ENCODE results near the gene ADCY7.

- TF ChIP-seq CTCF (IDR thresholded peaks at IDR 0.05; ENCODE audit: poor library complexity) (no peak), EZH2 (IDR thresholded peaks at IDR 0.05; ENCODE audit: borderline replicate concordance) (no peak), EZH2phosphoT487 (IDR thresholded peaks at IDR 0.05; ENCODE audit: low read depth, severe bottlenecking, unreplicated experiment) (no peak)
Measured at GRCh38 chr16:50354082-50354481, 87.7 kb downstream of the ADCY7 start.
